ENCODE measurements around the gene ROR2.
"Not testable (repeated sequence)": the region's sequence is repeated elsewhere in the genome, so short reads cannot be mapped to it uniquely, and the experiment has no call there.

ROR2 gene

GRCh38 chr9:91547081-91547480 is 402.9 kb downstream of the ROR2 start:
- H3K4me3 ChIP-seq, result no peak overlapping the region
- peaks cover 3% of the 10 kb centered on the region; the same call in 1 of the 2 replicates for H3K27me3 ChIP-seq (ENCODE audit: low read depth)
- DNase-seq (ENCODE audit: low spot score in 2 of 2), result no peak
- H3K36me3 ChIP-seq (replicated peaks), result no peaks in the 10 kb centered on the region
- in situ Hi-C loops (cut with MboI; ENCODE audit: low sequenced_read_pairs), result no loop called here
- H3K9me3 ChIP-seq, result no peaks in the 10 kb centered on the region; the same call in 1 of the 2 replicates
- no peaks in the 10 kb centered on the region for H3K4me1 ChIP-seq

GRCh38 chr9:91546574-91546973 is 403.5 kb downstream of the ROR2 start:
- no peaks in the 10 kb centered on the region for H3K36me3 ChIP-seq (replicated peaks)
- no peak overlapping the region for H3K4me3 ChIP-seq
- no peaks in the 10 kb centered on the region; the same call in 1 of the 2 replicates for H3K9me3 ChIP-seq
- in situ Hi-C loops (cut with MboI; ENCODE audit: low sequenced_read_pairs), result no loop called here
- no peak for DNase-seq (ENCODE audit: low spot score in 2 of 2)
- no peaks in the 10 kb centered on the region for H3K4me1 ChIP-seq
- peaks cover 6% of the 10 kb centered on the region; the same call in 1 of the 2 replicates for H3K27me3 ChIP-seq (ENCODE audit: low read depth)

- no peaks in the 10 kb centered on the region for H3K36me3 ChIP-seq (replicated peaks)
- H3K27me3 ChIP-seq (ENCODE audit: low read depth), result peaks cover 6% of the 10 kb centered on the region; the same call in 1 of the 2 replicates
- no peak overlapping the region for H3K4me3 ChIP-seq
- H3K9me3 ChIP-seq, result no peaks in the 10 kb centered on the region
- DNase-seq (ENCODE audit: low spot score in 2 of 2), result no peak
- H3K4me1 ChIP-seq, result no peaks in the 10 kb centered on the region
- in situ Hi-C loops (cut with MboI; ENCODE audit: low sequenced_read_pairs), result no loop called here
Measured at GRCh38 chr9:91541734-91542133, 408.3 kb downstream of the ROR2 start.

- H3K36me3 ChIP-seq (replicated peaks); H3K4me3 ChIP-seq; in situ Hi-C loops (cut with MboI; ENCODE audit: low sequenced_read_pairs); DNase-seq (ENCODE audit: low spot score in 2 of 2); H3K27me3 ChIP-seq (ENCODE audit: low read depth); H3K9me3 ChIP-seq; H3K4me1 ChIP-seq: not testable (repeated sequence)
Measured at GRCh38 chr9:91540506-91540905, 409.5 kb downstream of the ROR2 start.

GRCh38 chr9:91536211-91536691 is 413.8 kb downstream of the ROR2 start:
- Histone ChIP-seq H3K4me3 (no peak overlapping the region), H3K36me3 (replicated peaks) (no peaks in the 10 kb centered on the region), H3K4me1 (no peaks in the 10 kb centered on the region), H3K27me3 (ENCODE audit: low read depth) (no peaks in the 10 kb centered on the region; the same call in 1 of the 2 replicates), H3K9me3 (no peaks in the 10 kb centered on the region)
- no peak for DNase-seq (ENCODE audit: low spot score in 2 of 2)
- in situ Hi-C loops (cut with MboI; ENCODE audit: low sequenced_read_pairs), result no loop called here

GRCh38 chr9:91534374-91534773 is 415.7 kb downstream of the ROR2 start:
- Histone ChIP-seq H3K36me3 (replicated peaks) (no peaks in the 10 kb centered on the region), H3K4me1 (no peaks in the 10 kb centered on the region), H3K27me3 (ENCODE audit: low read depth) (no peaks in the 10 kb centered on the region), H3K9me3 (no peaks in the 10 kb centered on the region), H3K4me3 (no peak overlapping the region)
- DNase-seq (ENCODE audit: low spot score in 2 of 2), result no peak
- in situ Hi-C loops (cut with MboI; ENCODE audit: low sequenced_read_pairs), result no loop called here

- Histone ChIP-seq H3K4me3 (no peak overlapping the region), H3K36me3 (replicated peaks) (no peaks in the 10 kb centered on the region)
- in situ Hi-C loops (cut with MboI; ENCODE audit: low sequenced_read_pairs), result no loop called here
Measured at GRCh38 chr9:91533382-91533781, 416.6 kb downstream of the ROR2 start.

DNA sequence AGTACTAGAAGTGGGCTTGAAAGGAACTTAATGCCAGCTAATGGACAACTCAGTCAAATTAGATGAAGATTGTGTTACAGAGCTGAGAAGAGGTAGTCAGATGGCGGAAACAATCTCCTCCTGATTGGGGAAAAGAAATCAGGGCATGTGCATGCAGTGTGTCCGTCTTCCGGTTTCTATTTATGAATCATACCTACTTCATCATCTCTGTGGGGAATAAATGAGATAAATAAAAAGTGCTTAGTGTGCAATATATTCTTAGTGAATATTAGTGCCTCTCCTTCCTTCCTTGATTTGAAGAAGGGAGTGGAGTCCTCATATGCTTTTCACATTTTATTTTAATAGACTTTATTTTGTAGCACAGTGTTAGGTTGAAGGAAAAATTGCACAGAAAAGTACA is 417.7 kb downstream of the ROR2 start:
- H3K27me3 ChIP-seq (ENCODE audit: low read depth), result 0 out of 2 replicates have a peak, but pooled peaks cover under 1% of the 10 kb centered on the region
- no peaks in the 10 kb centered on the region for H3K36me3 ChIP-seq (replicated peaks)
- H3K4me1 ChIP-seq, result no peaks in the 10 kb centered on the region
- DNase-seq (ENCODE audit: low spot score in 2 of 2), result no peak
- no peak overlapping the region for H3K4me3 ChIP-seq
- H3K9me3 ChIP-seq, result no peaks in the 10 kb centered on the region
- in situ Hi-C loops (cut with MboI; ENCODE audit: low sequenced_read_pairs), result no loop called here

More at GRCh38 chr9:91533382-91533781, 416.6 kb downstream of the ROR2 start:
- Histone ChIP-seq H3K9me3 (no peaks in the 10 kb centered on the region), H3K27me3 (ENCODE audit: low read depth) (no peaks in the 10 kb centered on the region), H3K4me1 (no peaks in the 10 kb centered on the region)
- DNase-seq (ENCODE audit: low spot score in 2 of 2), result no peak

DNA sequence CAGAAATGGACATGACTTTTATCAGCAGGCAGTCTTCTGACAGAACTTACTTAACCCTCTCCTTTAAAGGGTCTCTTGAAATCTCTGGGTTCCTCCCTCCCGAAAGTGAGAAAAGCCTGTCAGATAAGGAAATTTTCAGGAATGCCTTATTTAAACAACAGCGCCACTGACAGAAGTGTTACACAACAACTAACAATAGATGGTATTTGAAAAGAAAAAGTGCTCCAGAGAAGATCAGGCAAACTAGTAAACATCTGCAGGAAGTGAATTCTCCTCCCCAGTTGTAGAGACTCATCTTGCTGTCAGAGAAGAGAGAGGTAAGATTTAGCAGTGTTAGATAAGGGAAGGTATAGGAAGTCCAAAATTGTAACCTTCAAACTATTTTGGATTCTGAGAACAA is 419.2 kb downstream of the ROR2 start:
- H3K27me3 ChIP-seq (ENCODE audit: low read depth), result 0 out of 2 replicates have a peak, but pooled peaks cover 3% of the 10 kb centered on the region
- H3K36me3 ChIP-seq (replicated peaks), result no peaks in the 10 kb centered on the region
- in situ Hi-C loops (cut with MboI; ENCODE audit: low sequenced_read_pairs), result no loop called here
- H3K4me1 ChIP-seq, result no peaks in the 10 kb centered on the region
- no peak overlapping the region for H3K4me3 ChIP-seq
- no peak for DNase-seq (ENCODE audit: low spot score in 2 of 2)
- H3K9me3 ChIP-seq, result no peaks in the 10 kb centered on the region

GRCh38 chr9:91522481-91522880 is 427.5 kb downstream of the ROR2 start:
- in situ Hi-C loops (cut with MboI; ENCODE audit: low sequenced_read_pairs), result no loop called here
- no peaks in the 10 kb centered on the region for H3K9me3 ChIP-seq
- no peak overlapping the region for H3K4me3 ChIP-seq
- H3K27me3 ChIP-seq (ENCODE audit: low read depth), result 0 out of 2 replicates have a peak, but pooled peaks cover 3% of the 10 kb centered on the region
- no peak for DNase-seq (ENCODE audit: low spot score in 2 of 2)
- no peaks in the 10 kb centered on the region for H3K36me3 ChIP-seq (replicated peaks)
- H3K4me1 ChIP-seq, result no peaks in the 10 kb centered on the region

DNA sequence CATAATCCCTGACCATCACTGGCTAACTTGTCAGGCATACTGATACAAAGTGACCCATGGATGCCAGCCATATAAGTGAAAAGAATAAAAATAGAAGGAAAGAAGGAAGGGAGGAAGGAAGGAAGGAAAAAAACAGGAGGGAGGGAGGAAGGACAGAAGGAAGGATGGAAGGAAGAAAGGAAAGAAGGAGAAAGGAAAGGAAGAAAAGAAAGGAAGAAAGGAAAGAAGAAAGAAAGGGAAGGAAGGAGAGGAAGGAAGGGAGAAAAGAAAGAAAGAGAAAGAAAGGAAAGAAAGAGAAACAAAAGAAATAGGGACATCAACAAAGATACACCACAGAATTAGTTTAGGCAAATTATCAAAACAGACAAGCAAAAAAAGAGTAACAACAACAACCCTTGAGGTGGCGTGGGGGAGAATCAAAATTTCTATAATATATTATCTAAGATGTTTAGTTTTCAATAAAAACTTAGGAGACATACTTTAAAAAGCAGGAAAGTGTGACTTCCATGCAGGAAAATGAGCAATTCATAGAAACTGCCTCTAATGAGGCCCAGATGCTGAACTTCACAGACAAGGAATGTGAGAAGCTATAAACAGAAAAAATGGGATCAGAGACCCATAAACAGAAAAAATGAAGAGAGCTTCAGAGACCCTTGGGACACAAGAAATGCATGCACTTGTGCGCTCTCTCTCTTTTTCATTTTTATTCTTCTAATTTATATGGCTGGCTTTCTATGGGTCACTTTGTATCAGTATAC is 430.3 kb downstream of the ROR2 start:
- Histone ChIP-seq H3K4me3 (no peak overlapping the region), H3K36me3 (replicated peaks) (no peaks in the 10 kb centered on the region), H3K27me3 (ENCODE audit: low read depth) (no peaks in the 10 kb centered on the region), H3K4me1 (no peaks in the 10 kb centered on the region), H3K9me3 (no peaks in the 10 kb centered on the region)
- DNase-seq (ENCODE audit: low spot score in 2 of 2), result no peak
- in situ Hi-C loops (cut with MboI; ENCODE audit: low sequenced_read_pairs), result no loop called here

- no peaks in the 10 kb centered on the region for H3K4me1 ChIP-seq
- H3K9me3 ChIP-seq, result no peaks in the 10 kb centered on the region
- in situ Hi-C loops (cut with MboI; ENCODE audit: low sequenced_read_pairs), result no loop called here
- no peak for DNase-seq (ENCODE audit: low spot score in 2 of 2)
- H3K27me3 ChIP-seq (ENCODE audit: low read depth), result no peaks in the 10 kb centered on the region
- H3K4me3 ChIP-seq, result no peak overlapping the region
- H3K36me3 ChIP-seq (replicated peaks), result no peaks in the 10 kb centered on the region
Measured at GRCh38 chr9:91518462-91518861, 431.6 kb downstream of the ROR2 start.

GRCh38 chr9:91517801-91518200 is 432.2 kb downstream of the ROR2 start:
- Histone ChIP-seq H3K9me3 (no peaks in the 10 kb centered on the region), H3K4me1 (no peaks in the 10 kb centered on the region), H3K36me3 (replicated peaks) (no peaks in the 10 kb centered on the region), H3K27me3 (ENCODE audit: low read depth) (no peaks in the 10 kb centered on the region), H3K4me3 (no peak overlapping the region)
- DNase-seq (ENCODE audit: low spot score in 2 of 2), result no peak
- in situ Hi-C loops (cut with MboI; ENCODE audit: low sequenced_read_pairs), result no loop called here

GRCh38 chr9:91517332-91517731 is 432.7 kb downstream of the ROR2 start:
- H3K9me3 ChIP-seq; H3K36me3 ChIP-seq (replicated peaks); in situ Hi-C loops (cut with MboI; ENCODE audit: low sequenced_read_pairs); DNase-seq (ENCODE audit: low spot score in 2 of 2); H3K4me1 ChIP-seq; H3K4me3 ChIP-seq; H3K27me3 ChIP-seq (ENCODE audit: low read depth): not testable (repeated sequence)

Measured in HAP-1 (cell line).